Sigmoid colon (tissue), 4 donors: ENCODE results near the gene ATP8A1.
"Not testable (repeated sequence)": the region's sequence is repeated elsewhere in the genome, so short reads cannot be mapped to it uniquely, and the experiment has no call there.

Experiments
- CTCF ChIP-seq, 4 experiments: fragments of 450-650 bp in 3 of 4; fragments of 200-600 bp in 1 of 4; IDR thresholded peaks; one replicate each; pipeline ENCODE4 v1.5.1; 2016 to 2019; ENCODE audit warnings: antibody characterized with exemption in 4 of 4, mild to moderate bottlenecking in 3 of 4, moderate library complexity in 2 of 4
- POLR2A ChIP-seq, 2 donors: fragments of 450-650 bp; IDR thresholded peaks; one replicate each; pipeline ENCODE4 v1.6.1; 2016; ENCODE audit warnings: antibody characterized with exemption in 2 of 2, mild to moderate bottlenecking in 2 of 2, moderate library complexity in 2 of 2
- POLR2AphosphoS5 ChIP-seq, 4 donors: sonication (generic); formaldehyde crosslinking; IDR thresholded peaks; one replicate each; pipeline ENCODE4 v1.6.1; 2017; ENCODE audit warnings: antibody characterized with exemption in 4 of 4

- TF ChIP-seq CTCF, POLR2A, POLR2AphosphoS5 (IDR thresholded peaks at IDR 0.05): not testable (repeated sequence)
Measured at GRCh38 chr4:42461216-42461615, 195.7 kb downstream of the ATP8A1 start.
